H1 (cell line): Measurements from ENCODE around the gene IQCK. TPM values are rescaled to one million over a fixed set of nuclear protein-coding genes. Genes with fewer than 3 reads are reported as not detected.

Experiments used
- CTCF ChIA-PET: fragments of 300-600 bp; sonication (Branson Sonifier 250); formaldehyde crosslinking; loops from one replicate; lab custom pipeline; 2021; ENCODE audit not compliant: partially characterized antibody; lab: Charles Lee
- POLR2A ChIA-PET: fragments of 300-600 bp; sonication (Branson Sonifier 250); formaldehyde crosslinking; loops from one replicate; lab custom pipeline; 2021; ENCODE audit warnings: inconsistent platforms; ENCODE audit not compliant: partially characterized antibody; lab: Charles Lee
- DNase-seq, 2 experiments: peaks; one replicate each; pipeline versions ENCODE4 v3.0.0 to v3.0.0-alpha.2; 2010 to 2022; ENCODE audit warnings: low spot score in 2 of 2, low read depth in 1 of 2, mixed read lengths in 1 of 2
- FAIRE-seq: peaks from 2 replicates; lab custom pipeline; 2011; peaks lifted over from hg19 to GRCh38; lab: Jason Lieb, UNC
- H2AFZ ChIP-seq: 2 replicates; pipeline ENCODE4 v1.8.1; 2012; ENCODE audit warnings: low read length, inconsistent platforms
- H2AK5ac ChIP-seq: 2 replicates; pipeline ENCODE4 v1.6.1; 2013; ENCODE audit warnings: low read depth, low read length
- H2BK120ac ChIP-seq: replicated peaks from 2 replicates; pipeline ENCODE3; 2013; ENCODE audit warnings: low read depth, low read length, inconsistent platforms
- H2BK12ac ChIP-seq: 2 replicates; pipeline ENCODE4 v1.6.1; 2013; ENCODE audit warnings: low read depth, low read length
- H2BK15ac ChIP-seq: 2 replicates; pipeline ENCODE4 v1.6.1; 2013; ENCODE audit warnings: low read length
- H2BK20ac ChIP-seq: 2 replicates; pipeline ENCODE4 v1.6.1; 2013; ENCODE audit warnings: low read length
- H2BK5ac ChIP-seq: 2 replicates; pipeline ENCODE4 v1.6.1; 2013; ENCODE audit warnings: low read depth, low read length
- H3K14ac ChIP-seq: 2 replicates; pipeline ENCODE4 v1.6.1; 2013; ENCODE audit warnings: inconsistent platforms; ENCODE audit not compliant: insufficient read length
- H3K18ac ChIP-seq: 2 replicates; pipeline ENCODE4 v1.6.1; 2013; ENCODE audit warnings: low read length; ENCODE audit errors: extremely low read depth
- H3K23ac ChIP-seq: 2 replicates; pipeline ENCODE4 v1.6.1; 2013; ENCODE audit warnings: inconsistent platforms; ENCODE audit not compliant: insufficient read length
- H3K23me2 ChIP-seq: 2 replicates; pipeline ENCODE4 v1.6.1; 2013; ENCODE audit warnings: low read depth, low read length
- H3K27ac ChIP-seq: 2 replicates; pipeline ENCODE4 v1.6.1; 2011; ENCODE audit warnings: low read depth, low read length, inconsistent platforms
- H3K27me3 ChIP-seq, 4 experiments: replicated peaks in 1 of 4; 1 replicate in 1 of 4; 2 replicates in 3 of 4; pipeline versions ENCODE4 v1.6.1 to v1.8.1; 2011 to 2013; ENCODE audit warnings: low read length in 3 of 4, mild to moderate bottlenecking in 3 of 4, inconsistent platforms in 2 of 4, mixed read lengths in 2 of 4, moderate library complexity in 1 of 4; ENCODE audit not compliant: control insufficient read depth in 3 of 4, insufficient read depth in 3 of 4; ENCODE audit errors: extremely low read depth in 1 of 4
- H3K36me3 ChIP-seq, 4 experiments: 2 replicates each; pipeline versions ENCODE4 v1.6.1 to v1.8.1; 2011 to 2013; ENCODE audit warnings: mild to moderate bottlenecking in 4 of 4, low read length in 3 of 4, moderate library complexity in 2 of 4, control low read depth in 1 of 4, inconsistent platforms in 1 of 4; ENCODE audit not compliant: insufficient read depth in 4 of 4, control insufficient read depth in 2 of 4
- H3K4ac ChIP-seq: replicated peaks from 2 replicates; pipeline ENCODE3; 2013; ENCODE audit warnings: low read length, low read depth, mixed read lengths, inconsistent platforms; ENCODE audit not compliant: insufficient read length
- H3K4me1 ChIP-seq, 4 experiments: replicated peaks in 1 of 4; 1 replicate in 1 of 4; 2 replicates in 3 of 4; pipeline versions ENCODE4 v1.6.1 to v1.8.1; 2011 to 2013; ENCODE audit warnings: low read length in 3 of 4, inconsistent platforms in 2 of 4, mixed read lengths in 1 of 4; ENCODE audit not compliant: insufficient read depth in 4 of 4, control insufficient read depth in 3 of 4
- H3K4me2 ChIP-seq, 2 experiments: 2 replicates each; pipeline versions ENCODE4 v1.6.1 to v1.8.1; 2011 to 2013; ENCODE audit warnings: low read depth in 2 of 2, low read length in 2 of 2, control low read depth in 1 of 2, inconsistent platforms in 1 of 2, mild to moderate bottlenecking in 1 of 2; ENCODE audit not compliant: insufficient read depth in 1 of 2
- H3K4me3 ChIP-seq, 4 experiments: fragments of 200-600, 300-600 bp in 1 of 4; sonication (generic), shearing (Covaris generic), sonication (Bioruptor Twin) in 1 of 4; 2 replicates each; pipeline versions ENCODE4 v1.5.1 to v1.8.1; 2011 to 2016; ENCODE audit warnings: low read length in 4 of 4, low read depth in 3 of 4, control low read depth in 2 of 4, inconsistent platforms in 2 of 4, mild to moderate bottlenecking in 2 of 4, mixed read lengths in 1 of 4, moderate library complexity in 1 of 4; ENCODE audit not compliant: insufficient read depth in 2 of 4; ENCODE audit errors: extremely low read depth in 1 of 4
- H3K56ac ChIP-seq: replicated peaks from 2 replicates; pipeline ENCODE3; 2013; ENCODE audit warnings: low read depth, mild to moderate bottlenecking, mixed read lengths, low read length, inconsistent platforms; ENCODE audit not compliant: insufficient read length
- H3K79me1 ChIP-seq: 2 replicates; pipeline ENCODE4 v1.6.1; 2013; ENCODE audit warnings: low read depth, low read length, control low read depth
- H3K79me2 ChIP-seq, 2 experiments: 2 replicates each; pipeline versions ENCODE4 v1.6.1 to v1.8.1; 2012 to 2013; ENCODE audit warnings: low read length in 2 of 2, mild to moderate bottlenecking in 2 of 2, inconsistent platforms in 1 of 2; ENCODE audit not compliant: insufficient read depth in 2 of 2, control insufficient read depth in 1 of 2
- H3K9ac ChIP-seq, 4 experiments: replicated peaks in 1 of 4; 1 replicate in 1 of 4; 2 replicates in 3 of 4; pipeline versions ENCODE4 v1.6.1 to v1.8.1; 2011 to 2013; ENCODE audit warnings: low read depth in 3 of 4, low read length in 3 of 4, control low read depth in 2 of 4, mild to moderate bottlenecking in 2 of 4, moderate library complexity in 2 of 4, inconsistent platforms in 1 of 4; ENCODE audit errors: extremely low read depth in 1 of 4
- H3K9me3 ChIP-seq, 2 experiments: 2 replicates each; pipeline versions ENCODE4 v1.6.1 to v1.8.1; 2012 to 2013; ENCODE audit warnings: mild to moderate bottlenecking in 2 of 2, moderate library complexity in 2 of 2, control low read depth in 1 of 2, inconsistent platforms in 1 of 2, low read depth in 1 of 2, low read length in 1 of 2, mixed read lengths in 1 of 2; ENCODE audit not compliant: insufficient read depth in 2 of 2
- H4K20me1 ChIP-seq, 2 experiments: replicated peaks in 1 of 2; 2 replicates each; pipeline versions ENCODE3 to v1.8.1; 2011 to 2013; ENCODE audit warnings: inconsistent platforms in 2 of 2, low read length in 2 of 2, mild to moderate bottlenecking in 1 of 2; ENCODE audit not compliant: insufficient read depth in 2 of 2, control insufficient read depth in 1 of 2
- H4K5ac ChIP-seq: 2 replicates; pipeline ENCODE4 v1.6.1; 2013; ENCODE audit warnings: low read length, low read depth, mixed read lengths, inconsistent platforms; ENCODE audit not compliant: insufficient read length
- H4K8ac ChIP-seq: 2 replicates; pipeline ENCODE4 v1.8.0; 2013; ENCODE audit warnings: mild to moderate bottlenecking, moderate library complexity, low read length, inconsistent platforms; ENCODE audit not compliant: insufficient read depth; ENCODE audit errors: extremely low read depth
- H4K91ac ChIP-seq: replicated peaks from 2 replicates; pipeline ENCODE3; 2013; ENCODE audit warnings: low read length, mixed read lengths, inconsistent platforms; ENCODE audit not compliant: insufficient read length
- BCL11A ChIP-seq, 2 experiments: IDR thresholded peaks; one replicate each; pipeline ENCODE4 v1.6.1; 2011; ENCODE audit warnings: low read depth in 2 of 2, low read length in 2 of 2, mild to moderate bottlenecking in 2 of 2
- CBX8 ChIP-seq: fragments of 300-800, 300-1000 bp; sonication (generic); IDR thresholded peaks from 2 replicates; pipeline ENCODE4 v1.7.1; 2016; ENCODE audit warnings: low read depth, low read length, borderline replicate concordance
- NANOG ChIP-seq: IDR thresholded peaks from 2 replicates; pipeline ENCODE4 v1.6.1; 2011; ENCODE audit warnings: low read length, low read depth, mild to moderate bottlenecking, inconsistent platforms; ENCODE audit not compliant: insufficient read depth, poor library complexity, severe bottlenecking
- WGBS, 2 experiments: shearing (Covaris generic) in 1 of 2; methylation state at CpG; one replicate each; pipeline versions ENCODE4 v1.1.6 to v1.1.7; 2013 to 2015; ENCODE audit warnings: low lambda C conversion rate in 2 of 2, mixed read lengths in 2 of 2, inconsistent platforms in 1 of 2, low coverage in 1 of 2, missing lambda C conversion rate in 1 of 2; ENCODE audit not compliant: insufficient replicate concordance in 2 of 2, insufficient coverage in 1 of 2, insufficient read length in 1 of 2; ENCODE audit errors: extremely low coverage in 1 of 2, missing lambda C conversion rate in 1 of 2; 5-methylcytosine and 5-hydroxymethylcytosine counted together
- polyA plus RNA-seq, 7 experiments: library from polyadenylated mRNA; depleted of rRNA in 3 of 7; stranded (reverse) in 5 of 7; unstranded in 2 of 7; fragments of >200 nt in 5 of 7; fragments of 200-250 nt in 2 of 7; gene quantifications; 1 replicate in 5 of 7; 2 replicates in 1 of 7; 4 replicates in 1 of 7; pipeline versions ENCODE4 v1.2.1 to v1.2.3, GENCODE V29; 2011 to 2013; ENCODE audit warnings: missing spikeins in 2 of 7, mixed read lengths in 2 of 7
- total RNA-seq: library from RNA; stranded (reverse); fragmentation: NEBNext Ultra II Directional; extraction: Animal tissue kit (Norgen Biotek cat#: 25700); gene quantifications from 2 replicates; pipeline ENCODE4 v1.2.1, GENCODE V29; 2021
- TF ChIP-seq, protein P1 (sequence below): IDR thresholded peaks from 2 replicates; pipeline ENCODE4 v1.6.1; 2012; ENCODE audit warnings: inconsistent platforms

IQCK gene
- total and polyA plus RNA-seq, 2 of the 8 experiments (the other 6 are each of a cell fraction or from before 2014, with no cell fraction given), result 6.2 to 9.3 TPM

DNA sequence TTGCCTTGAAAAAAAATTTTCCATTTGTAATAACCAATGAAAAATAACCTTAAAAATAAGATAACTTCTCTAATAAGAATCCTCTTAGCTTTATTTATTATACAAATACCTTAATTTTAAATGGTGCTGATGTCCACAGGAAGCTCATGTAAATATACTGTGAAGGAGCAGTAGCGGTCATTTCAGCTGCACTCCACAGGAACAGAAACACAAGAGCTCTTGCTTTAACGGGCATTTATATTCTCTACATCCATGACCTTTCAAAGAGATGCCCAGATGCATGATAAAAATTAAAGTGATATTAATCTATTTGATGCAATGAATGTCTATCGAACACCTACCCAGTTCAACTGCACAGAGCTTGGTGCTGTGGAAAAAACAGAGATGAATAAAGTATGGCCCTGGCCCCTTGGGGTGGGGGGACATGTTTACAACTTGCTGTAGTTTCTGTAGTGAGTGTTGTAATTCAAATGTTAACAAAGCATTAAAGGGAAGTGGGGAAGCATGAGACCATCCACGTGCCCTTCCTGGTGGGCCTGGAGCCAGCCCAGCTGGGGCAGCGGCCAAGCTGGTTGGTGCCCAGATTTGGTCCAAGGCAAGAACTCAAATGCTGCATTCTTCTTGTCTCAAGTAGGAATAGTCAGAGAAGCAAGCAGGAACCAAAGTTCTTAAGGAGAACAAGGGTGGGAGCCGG lies 47.9 kb downstream of the IQCK start:
- Histone ChIP-seq H2AFZ (no peak overlapping the region), H3K27me3 (no peaks in the 10 kb centered on the region), H4K5ac (no peak overlapping the region), H3K56ac (no peak overlapping the region), H2BK15ac (no peak overlapping the region), H3K23ac (no peak overlapping the region), H3K79me1 (no peaks in the 10 kb centered on the region), H2BK5ac (no peak overlapping the region), H2BK120ac (no peak overlapping the region), H2AK5ac (no peak overlapping the region), H2BK12ac (0 out of 2 replicates have a peak overlapping the region, but pooled peaks have one; percentile 6), H3K9ac (no peak overlapping the region), H3K14ac (no peak overlapping the region), H2BK20ac (no peak overlapping the region), H3K4me3 (no peak overlapping the region), H3K23me2 (no peaks in the 10 kb centered on the region), H3K79me2 (no peaks in the 10 kb centered on the region), H3K18ac (peak overlapping the region; percentile 27; the same call in 1 of the 2 replicates), H3K4me1 (peaks cover 0 to 4% (median 3%) of the 10 kb centered on the region in 4 experiments; a peak in 3 of 7 replicates), H4K8ac (no peak overlapping the region), H3K9me3 (peaks cover 5 to 7% of the 10 kb centered on the region in 2 experiments; a peak in 3 of 4 replicates), H3K27ac (no peak overlapping the region), H4K91ac (no peak overlapping the region), H4K20me1 (no peaks in the 10 kb centered on the region), H3K4ac (no peak overlapping the region), H3K4me2 (no peak overlapping the region), H3K36me3 (no peaks in the 10 kb centered on the region)
- TF ChIP-seq NANOG (no peak), BCL11A (IDR thresholded peaks at IDR 0.05; ENCODE audit: low read depth in 2 of 2, low read length in 2 of 2) (no peak), CBX8 (no peak)
- TF ChIP-seq, protein P1, sequence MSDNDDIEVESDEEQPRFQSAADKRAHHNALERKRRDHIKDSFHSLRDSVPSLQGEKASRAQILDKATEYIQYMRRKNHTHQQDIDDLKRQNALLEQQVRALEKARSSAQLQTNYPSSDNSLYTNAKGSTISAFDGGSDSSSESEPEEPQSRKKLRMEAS, result 0 out of 2 replicates have a peak, but pooled peaks have one; percentile 14
- ChIA-PET POLR2A (interaction anchor here (0.5 kb wide), 1 partner anchor 195 kb away, joined by 3 read pairs; no protein-coding TSS in a partner anchor), CTCF (interaction anchor here (0.8 to 1.2 kb wide), 3 partner anchors 9 to 113 kb away, joined by 3 read pairs; no protein-coding TSS in a partner anchor)
- FAIRE-seq (no peak), DNase-seq (no peak)
- 84% methylated on average over 6 of the region's 6 CpGs; no CpG with 5 or more reads in 1 of the 2 experiments for WGBS, 2 experiments
